Caco-2 (cell line): ENCODE results near the gene EMSY. TPM values are rescaled to one million over a fixed set of nuclear protein-coding genes. Genes with fewer than 3 reads are reported as not detected.

Experiments used
- BruUV-seq: library from RNA; stranded (reverse); fragments of 400-500 nt; replicated peaks from 2 replicates; lab custom pipeline; 2021; lab: Mats Ljungman, UMichigan
- CTCF ChIA-PET: fragments of 300-600 bp; sonication (Branson Sonifier 250); formaldehyde crosslinking; loops from one replicate; lab custom pipeline; 2022; ENCODE audit warnings: antibody characterized with exemption; lab: Charles Lee
- POLR2A ChIA-PET: fragments of 300-600 bp; sonication (Branson Sonifier 250); formaldehyde crosslinking; loops from one replicate; lab custom pipeline; 2022; ENCODE audit warnings: antibody characterized with exemption; lab: Charles Lee
- DNase-seq, 2 experiments: peaks; one replicate each; pipeline versions ENCODE4 v3.0.0 to v3.0.0-alpha.2; 2020 to 2022
- H3K27me3 ChIP-seq: replicated peaks from 2 replicates; pipeline ENCODE4 v1.6.0; 2011; ENCODE audit warnings: low read length; ENCODE audit not compliant: control insufficient read depth, insufficient read depth
- H3K36me3 ChIP-seq: 2 replicates; pipeline ENCODE4 v1.5.1; 2011; ENCODE audit warnings: low read length; ENCODE audit not compliant: control insufficient read depth, insufficient read depth
- H3K4me1 ChIP-seq: fragments of 250-450 bp; sonication (Bioruptor Pico); 2 replicates; pipeline ENCODE4 v1.5.1; 2020; ENCODE audit warnings: mild to moderate bottlenecking
- H3K4me3 ChIP-seq: 2 replicates; pipeline ENCODE4 v1.5.1; 2011; ENCODE audit warnings: low read depth, mild to moderate bottlenecking, control low read depth, low read length
- H3K9me3 ChIP-seq: fragments of 250-450 bp; sonication (Bioruptor Pico); 2 replicates; pipeline ENCODE4 v1.5.1; 2020; ENCODE audit warnings: mild to moderate bottlenecking, moderate library complexity
- H3K27ac Mint-ChIP-seq: one replicate; pipeline ENCODE4 v1.8.0; 2022; ENCODE audit warnings: mixed read lengths; ENCODE audit not compliant: unreplicated experiment
- H3K27me3 Mint-ChIP-seq: one replicate; pipeline ENCODE4 v1.8.0; 2022; ENCODE audit warnings: mixed read lengths; ENCODE audit not compliant: insufficient read depth, unreplicated experiment
- H3K36me3 Mint-ChIP-seq: one replicate; pipeline ENCODE4 v1.8.0; 2022; ENCODE audit warnings: mild to moderate bottlenecking, mixed read lengths; ENCODE audit not compliant: insufficient read depth, unreplicated experiment
- H3K4me1 Mint-ChIP-seq: one replicate; pipeline ENCODE4 v1.8.0; 2022; ENCODE audit warnings: low read depth, mixed read lengths; ENCODE audit not compliant: unreplicated experiment
- H3K4me3 Mint-ChIP-seq: one replicate; pipeline ENCODE4 v1.8.0; 2022; ENCODE audit warnings: mild to moderate bottlenecking, moderate library complexity, mixed read lengths; ENCODE audit not compliant: unreplicated experiment
- H3K9me3 Mint-ChIP-seq: one replicate; pipeline ENCODE4 v1.8.0; 2022; ENCODE audit warnings: mixed read lengths; ENCODE audit not compliant: unreplicated experiment
- intact Hi-C: fragments of 100-400 bp; cut with micrococcal nuclease; formaldehyde crosslinking; loops from one replicate; pipeline ENCODE4 v1.10.0; 2022; ENCODE audit not compliant: unreplicated experiment
- total RNA-seq: library from RNA; stranded (reverse); gene quantifications from 2 replicates; pipeline ENCODE4 v1.2.3, GENCODE V29; 2022
- TF ChIP-seq, protein P1 (sequence below), 2 experiments: fragments of 200-600 bp in 1 of 2; IDR thresholded peaks; 1 replicate in 1 of 2; 2 replicates in 1 of 2; pipeline versions ENCODE4 v1.5.1 to v1.8.0; 2011 to 2022; ENCODE audit warnings: antibody characterized with exemption in 1 of 2, control low read depth in 1 of 2, inconsistent platforms in 1 of 2, low read depth in 1 of 2, low read length in 1 of 2, mild to moderate bottlenecking in 1 of 2, moderate library complexity in 1 of 2; ENCODE audit not compliant: insufficient read depth in 1 of 2, severe bottlenecking in 1 of 2, unreplicated experiment in 1 of 2

EMSY gene
- total RNA-seq, 1 experiment from 2014 or later = 43.6 TPM

DNA sequence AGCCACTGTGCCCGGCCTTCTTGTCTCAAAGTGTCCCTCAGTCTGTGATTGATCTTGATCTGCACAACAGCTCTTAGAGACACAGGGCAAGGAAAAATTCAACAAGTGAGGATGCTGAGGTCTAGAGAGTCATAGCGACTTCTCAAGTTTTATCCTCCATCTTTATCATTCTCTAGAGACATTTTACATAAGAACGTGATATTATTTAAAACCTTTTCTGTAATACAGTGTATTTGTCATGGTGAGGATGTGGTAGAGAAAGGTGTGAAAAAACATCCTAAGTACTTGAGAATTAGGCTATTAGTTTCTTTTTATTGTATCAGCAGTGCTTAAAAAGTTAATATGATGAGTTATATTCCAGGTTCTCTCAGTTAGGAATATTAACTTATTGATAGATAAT is 50.2 kb downstream of the EMSY start:
- Histone ChIP-seq H3K4me3 (no peak overlapping the region), H3K27me3 (no peaks in the 10 kb centered on the region), H3K4me1 (no peaks in the 10 kb centered on the region), H3K9me3 (no peaks in the 10 kb centered on the region), H3K36me3 (peaks cover 9% of the 10 kb centered on the region)
- ChIA-PET POLR2A (no interaction called here), CTCF (no interaction called here)
- intact Hi-C loops = no loop called here
- no peak overlapping the region for H3K4me3 Mint-ChIP-seq
- no peaks in the 10 kb centered on the region for H3K27me3 Mint-ChIP-seq
- TF ChIP-seq, protein P1, sequence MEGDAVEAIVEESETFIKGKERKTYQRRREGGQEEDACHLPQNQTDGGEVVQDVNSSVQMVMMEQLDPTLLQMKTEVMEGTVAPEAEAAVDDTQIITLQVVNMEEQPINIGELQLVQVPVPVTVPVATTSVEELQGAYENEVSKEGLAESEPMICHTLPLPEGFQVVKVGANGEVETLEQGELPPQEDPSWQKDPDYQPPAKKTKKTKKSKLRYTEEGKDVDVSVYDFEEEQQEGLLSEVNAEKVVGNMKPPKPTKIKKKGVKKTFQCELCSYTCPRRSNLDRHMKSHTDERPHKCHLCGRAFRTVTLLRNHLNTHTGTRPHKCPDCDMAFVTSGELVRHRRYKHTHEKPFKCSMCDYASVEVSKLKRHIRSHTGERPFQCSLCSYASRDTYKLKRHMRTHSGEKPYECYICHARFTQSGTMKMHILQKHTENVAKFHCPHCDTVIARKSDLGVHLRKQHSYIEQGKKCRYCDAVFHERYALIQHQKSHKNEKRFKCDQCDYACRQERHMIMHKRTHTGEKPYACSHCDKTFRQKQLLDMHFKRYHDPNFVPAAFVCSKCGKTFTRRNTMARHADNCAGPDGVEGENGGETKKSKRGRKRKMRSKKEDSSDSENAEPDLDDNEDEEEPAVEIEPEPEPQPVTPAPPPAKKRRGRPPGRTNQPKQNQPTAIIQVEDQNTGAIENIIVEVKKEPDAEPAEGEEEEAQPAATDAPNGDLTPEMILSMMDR (IDR thresholded peaks at IDR 0.05; ENCODE audit: insufficient read depth in 1 of 2, low read depth in 1 of 2, low read length in 1 of 2, severe bottlenecking in 1 of 2, unreplicated experiment in 1 of 2) = no peak
- BruUV-seq = no TSS peak
- no peak overlapping the region for H3K27ac Mint-ChIP-seq
- no peaks in the 10 kb centered on the region for H3K4me1 Mint-ChIP-seq
- DNase-seq = no peak
- peaks cover 31% of the 10 kb centered on the region for H3K36me3 Mint-ChIP-seq
- H3K9me3 Mint-ChIP-seq = no peaks in the 10 kb centered on the region

DNA sequence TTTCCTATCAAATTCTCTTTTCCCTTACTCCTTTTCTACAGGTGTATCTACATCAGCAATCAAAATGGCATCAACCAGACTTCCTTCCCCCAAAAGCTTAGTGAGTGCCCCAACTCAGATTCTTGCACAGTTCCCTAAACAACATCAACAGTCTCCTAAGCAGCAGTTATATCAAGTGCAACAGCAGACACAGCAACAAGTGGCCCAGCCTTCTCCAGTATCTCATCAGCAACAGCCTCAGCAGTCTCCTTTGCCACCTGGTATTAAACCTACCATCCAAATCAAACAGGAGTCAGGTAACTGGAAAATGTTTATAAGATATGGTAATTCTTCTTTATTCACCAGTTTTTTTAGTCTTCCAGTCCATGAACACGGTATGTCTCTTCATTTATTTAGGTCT is 51.4 kb downstream of the EMSY start:
- H3K4me1 ChIP-seq = no peaks in the 10 kb centered on the region
- H3K27me3 ChIP-seq = no peaks in the 10 kb centered on the region
- POLR2A ChIA-PET = no interaction called here
- no peak for DNase-seq
- Mint-ChIP-seq H3K4me3 (no peak overlapping the region), H3K4me1 (no peaks in the 10 kb centered on the region), H3K36me3 (peaks cover 38% of the 10 kb centered on the region), H3K9me3 (peaks cover 7% of the 10 kb centered on the region), H3K27me3 (no peaks in the 10 kb centered on the region), H3K27ac (no peak overlapping the region)
- no peak overlapping the region for H3K4me3 ChIP-seq
- TF ChIP-seq, protein P1 (IDR thresholded peaks at IDR 0.05; ENCODE audit: insufficient read depth in 1 of 2, low read depth in 1 of 2, low read length in 1 of 2, severe bottlenecking in 1 of 2, unreplicated experiment in 1 of 2) = no peak
- CTCF ChIA-PET = no interaction called here
- H3K9me3 ChIP-seq = 0 out of 2 replicates have a peak, but pooled peaks cover 2% of the 10 kb centered on the region
- H3K36me3 ChIP-seq = peaks cover 13% of the 10 kb centered on the region
- no TSS peak for BruUV-seq
- intact Hi-C loops = no loop called here

DNA sequence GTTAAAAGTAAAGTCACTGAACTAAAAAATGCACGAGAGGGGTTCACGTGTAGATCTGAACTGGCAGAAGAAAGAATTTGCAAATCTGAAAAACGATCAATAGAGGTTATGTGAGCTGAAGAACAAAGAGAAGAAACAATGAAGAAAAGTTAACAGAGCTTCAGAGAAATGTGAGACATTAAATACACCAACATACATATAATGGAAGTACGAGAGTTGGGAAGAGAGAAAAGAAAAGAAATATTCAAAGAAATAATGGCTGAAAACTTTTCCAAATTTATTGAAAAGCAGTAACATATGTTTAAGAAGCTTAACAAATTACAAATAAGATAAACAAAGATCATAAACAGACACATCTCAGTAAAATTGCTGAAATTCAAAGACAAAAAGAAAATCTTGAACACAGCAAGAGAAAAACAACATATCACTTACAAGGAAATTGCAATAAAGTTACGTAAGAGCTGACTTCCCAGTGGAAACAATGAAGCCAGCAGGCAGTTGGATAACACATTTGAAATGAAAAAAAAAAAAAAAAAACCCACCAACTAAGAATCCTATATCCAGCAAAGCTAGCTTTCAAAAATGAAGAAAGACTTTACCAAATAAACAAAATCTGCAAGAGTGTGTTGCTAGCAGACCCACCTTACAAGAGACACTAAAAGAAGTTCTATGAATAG is 56.8 kb downstream of the EMSY start:
- intact Hi-C loops = no loop called here
- H3K9me3 Mint-ChIP-seq = peaks cover 15% of the 10 kb centered on the region
- H3K36me3 Mint-ChIP-seq = peaks cover 64% of the 10 kb centered on the region
- no peaks in the 10 kb centered on the region for H3K27me3 Mint-ChIP-seq
- H3K27ac Mint-ChIP-seq = no peak overlapping the region
- no peak overlapping the region for H3K4me3 Mint-ChIP-seq
- POLR2A ChIA-PET = no interaction called here
- no peaks in the 10 kb centered on the region for H3K4me1 Mint-ChIP-seq
- Histone ChIP-seq H3K9me3 (0 out of 2 replicates have a peak, but pooled peaks cover 9% of the 10 kb centered on the region), H3K4me3 (no peak overlapping the region), H3K27me3 (no peaks in the 10 kb centered on the region), H3K36me3 (peaks cover 4% of the 10 kb centered on the region), H3K4me1 (no peaks in the 10 kb centered on the region)
- no TSS peak for BruUV-seq
- DNase-seq = no peak
- CTCF ChIA-PET = interaction anchor here (0.7 kb wide), 1 partner anchor 9 kb away, joined by 6 read pairs; no protein-coding TSS in a partner anchor
- TF ChIP-seq, protein P1 (IDR thresholded peaks at IDR 0.05; ENCODE audit: insufficient read depth in 1 of 2, low read depth in 1 of 2, low read length in 1 of 2, severe bottlenecking in 1 of 2, unreplicated experiment in 1 of 2) = no peak
